NCI-H524 (cell line): Measurements from ENCODE around the gene RARA.
"Not testable (repeated sequence)": the region's sequence is repeated elsewhere in the genome, so short reads cannot be mapped to it uniquely, and the experiment has no call there.

Experiments used
- DNase-seq, 2 experiments: peaks; one replicate each; lab custom pipeline; 2025; lab: John Stamatoyannopoulos, UW

Gene RARA

GRCh38 chr17:40374821-40375498 lies 66.0 kb downstream of the RARA start:
- DNase-seq: no peak

- not testable (repeated sequence) for DNase-seq
These were observed 66.8 kb downstream of the RARA start for GRCh38 chr17:40375786-40376185.

GRCh38 chr17:40376541-40376940 lies 67.6 kb downstream of the RARA start:
- DNase-seq: not testable (repeated sequence)

GRCh38 chr17:40377832-40378231 lies 68.9 kb downstream of the RARA start:
- DNase-seq: no peak

- DNase-seq: no peak
These were observed 70.0 kb downstream of the RARA start for GRCh38 chr17:40378966-40379365.

GRCh38 chr17:40382251-40382650 lies 73.3 kb downstream of the RARA start:
- no peak for DNase-seq

- DNase-seq: not testable (repeated sequence)
These were observed 77.6 kb downstream of the RARA start for GRCh38 chr17:40386555-40386954.

GRCh38 chr17:40399185-40399584 lies 90.2 kb downstream of the RARA start:
- peak in 1 of 2 experiments; percentile 59 for DNase-seq

- no peak for DNase-seq
These were observed 93.7 kb downstream of the RARA start for GRCh38 chr17:40402668-40403067.

GRCh38 chr17:40404003-40404402 lies 95.0 kb downstream of the RARA start:
- no peak for DNase-seq
